WTC11 (cell line): ENCODE measurements around the gene FGFRL1. TPM values are rescaled to one million over a fixed set of nuclear protein-coding genes. Genes with fewer than 3 reads are reported as not detected.

Source experiments
- ATAC-seq: fragments of 200-7000 bp; cut with Tn5 transposase; 2 replicates; pipeline ENCODE4 v1.10.0; 2021; ENCODE audit warnings: mild to moderate bottlenecking, moderate library complexity
- CTCF ChIA-PET: fragments of 300-600 bp; sonication (Branson Sonifier 250); formaldehyde crosslinking; loops from one replicate; lab custom pipeline; 2021; ENCODE audit warnings: antibody characterized with exemption; lab: Charles Lee
- POLR2A ChIA-PET: fragments of 350-600 bp; sonication (Branson Sonifier 250); formaldehyde crosslinking; loops from one replicate; lab custom pipeline; 2021; ENCODE audit warnings: antibody characterized with exemption; lab: Charles Lee
- DNase-seq: peaks from one replicate; pipeline ENCODE4 v3.0.0; 2021; ENCODE audit warnings: low spot score
- H3K27ac Mint-ChIP-seq: 2 replicates; pipeline ENCODE4 v1.8.0; 2021; ENCODE audit warnings: mixed read lengths
- H3K27me3 Mint-ChIP-seq: 2 replicates; pipeline ENCODE4 v1.8.0; 2021; ENCODE audit warnings: low read depth, mild to moderate bottlenecking, moderate library complexity, mixed read lengths
- H3K36me3 Mint-ChIP-seq: 2 replicates; pipeline ENCODE4 v1.8.0; 2021; ENCODE audit warnings: mixed read lengths
- H3K4me1 Mint-ChIP-seq: 2 replicates; pipeline ENCODE4 v1.8.0; 2022; ENCODE audit warnings: mixed read lengths
- H3K4me3 Mint-ChIP-seq: 2 replicates; pipeline ENCODE4 v1.8.0; 2021; ENCODE audit warnings: mild to moderate bottlenecking, moderate library complexity, mixed read lengths
- H3K9me3 Mint-ChIP-seq: 2 replicates; pipeline ENCODE4 v1.8.0; 2021; ENCODE audit warnings: mixed read lengths
- AFF4 ChIP-seq: sonication (generic); formaldehyde crosslinking; IDR thresholded peaks from 2 replicates; pipeline ENCODE4 v1.8.1; 2023; ENCODE audit warnings: mild to moderate bottlenecking, missing genetic modification reagents, borderline replicate concordance
- ATF3 ChIP-seq: sonication (generic); formaldehyde crosslinking; conservative IDR thresholded peaks from 2 replicates; pipeline ENCODE4 v1.8.1; 2022; ENCODE audit warnings: mild to moderate bottlenecking, missing genetic modification reagents
- CREB1 ChIP-seq: sonication (generic); formaldehyde crosslinking; IDR thresholded peaks from 2 replicates; pipeline ENCODE4 v1.8.0; 2023; ENCODE audit warnings: mild to moderate bottlenecking, missing genetic modification reagents
- E2F1 ChIP-seq: sonication (generic); formaldehyde crosslinking; IDR thresholded peaks from 2 replicates; pipeline ENCODE4 v1.8.0; 2022; ENCODE audit warnings: mild to moderate bottlenecking, missing genetic modification reagents
- E2F5 ChIP-seq: sonication (generic); formaldehyde crosslinking; IDR thresholded peaks from 2 replicates; pipeline ENCODE4 v1.8.1; 2022; ENCODE audit warnings: mild to moderate bottlenecking, moderate library complexity, missing genetic modification reagents
- ERG ChIP-seq: fragments of 250-450 bp; sonication (Bioruptor Pico); IDR thresholded peaks from 2 replicates; pipeline ENCODE4 v1.8.0; 2021; ENCODE audit warnings: mild to moderate bottlenecking
- ESRRA ChIP-seq: sonication (generic); formaldehyde crosslinking; IDR thresholded peaks from 2 replicates; pipeline ENCODE4 v1.8.1; 2022; ENCODE audit warnings: mild to moderate bottlenecking, missing genetic modification reagents, borderline replicate concordance
- FOXJ3 ChIP-seq: sonication (generic); formaldehyde crosslinking; IDR thresholded peaks from 2 replicates; pipeline ENCODE4 v1.9.0; 2021; ENCODE audit warnings: missing genetic modification reagents, mild to moderate bottlenecking, borderline replicate concordance
- FOXP1 ChIP-seq: sonication (generic); formaldehyde crosslinking; IDR thresholded peaks from 2 replicates; pipeline ENCODE4 v1.8.0; 2022; ENCODE audit warnings: missing genetic modification reagents, mild to moderate bottlenecking, moderate library complexity, borderline replicate concordance
- GABPB1 ChIP-seq: sonication (generic); formaldehyde crosslinking; IDR thresholded peaks from 2 replicates; pipeline ENCODE4 v1.8.1; 2023; ENCODE audit warnings: mild to moderate bottlenecking, missing genetic modification reagents
- PRRX2 ChIP-seq: fragments of 250-450 bp; sonication (Bioruptor Pico); IDR thresholded peaks from 2 replicates; pipeline ENCODE4 v1.8.0; 2021; ENCODE audit warnings: mild to moderate bottlenecking
- TEAD4 ChIP-seq: sonication (generic); formaldehyde crosslinking; IDR thresholded peaks from 2 replicates; pipeline ENCODE4 v1.8.0; 2022; ENCODE audit warnings: mild to moderate bottlenecking, missing genetic modification reagents
- USF1 ChIP-seq: sonication (generic); formaldehyde crosslinking; IDR thresholded peaks from 2 replicates; pipeline ENCODE4 v1.8.0; 2022; ENCODE audit warnings: mild to moderate bottlenecking, missing genetic modification reagents
- ZNF232 ChIP-seq: sonication (generic); formaldehyde crosslinking; IDR thresholded peaks from 2 replicates; pipeline ENCODE4 v1.8.0; 2022; ENCODE audit warnings: mild to moderate bottlenecking, missing genetic modification reagents
- total RNA-seq: library from RNA; stranded (reverse); gene quantifications from 3 replicates; pipeline ENCODE4 v1.2.3, GENCODE V29; 2021

The FGFRL1 gene
- total RNA-seq, 1 experiment from 2014 or later: 25.9 TPM

GRCh38 chr4:1004557-1005485 is 6.6 kb upstream of the FGFRL1 start (continued):
- TF ChIP-seq E2F5 (no peak), TEAD4 (CRISPR knock-in tag) (no peak), FOXP1 (CRISPR knock-in tag) (no peak), E2F1 (CRISPR knock-in tag) (no peak), FOXJ3 (CRISPR knock-in tag) (no peak)

GRCh38 chr4:1006856-1007255 is 4.6 kb upstream of the FGFRL1 start:
- H3K9me3 Mint-ChIP-seq: peaks cover 7% of the 10 kb centered on the region; the same call in 1 of the 2 replicates
- no peak for DNase-seq
- H3K27ac Mint-ChIP-seq: no peak overlapping the region
- H3K4me3 Mint-ChIP-seq: no peak overlapping the region
- ChIA-PET CTCF (no interaction called here), POLR2A (no interaction called here)
- H3K36me3 Mint-ChIP-seq: no peaks in the 10 kb centered on the region
- H3K4me1 Mint-ChIP-seq: peaks cover 10% of the 10 kb centered on the region
- TF ChIP-seq USF1 (CRISPR knock-in tag): no peak
- no peak for TF ChIP-seq GABPB1 (CRISPR knock-in tag)
- TF ChIP-seq ESRRA: no peak
- ATAC-seq: no peak
- H3K27me3 Mint-ChIP-seq: peaks cover 75% of the 10 kb centered on the region

- Mint-ChIP-seq H3K4me3 (peak overlapping the region; percentile 70), H3K9me3 (peaks cover 7% of the 10 kb centered on the region; the same call in 1 of the 2 replicates), H3K27ac (no peak overlapping the region), H3K27me3 (peaks cover 63% of the 10 kb centered on the region), H3K4me1 (peaks cover 10% of the 10 kb centered on the region)
- DNase-seq (peak; percentile 52), ATAC-seq (peak; percentile 10)
- ChIA-PET CTCF (no interaction called here), POLR2A (no interaction called here)
- TF ChIP-seq ERG (CRISPR knock-in tag): 0 out of 2 replicates have a peak, but pooled peaks have one; percentile 31
- 0 out of 2 replicates have a peak, but pooled peaks have one; percentile 21 for TF ChIP-seq PRRX2 (CRISPR knock-in tag)
- TF ChIP-seq CREB1 (CRISPR knock-in tag): no peak
- TF ChIP-seq ZNF232 (CRISPR knock-in tag): no peak
- TF ChIP-seq AFF4 (CRISPR knock-in tag): no peak
- no peak for TF ChIP-seq ATF3 (CRISPR knock-in tag)
- TF ChIP-seq, all 79 proteins: peak for 2
- H3K36me3 Mint-ChIP-seq: no peaks in the 10 kb centered on the region
Observed at GRCh38 chr4:1008840-1009541, 2.4 kb upstream of the FGFRL1 start.
